Right atrium auricular region (tissue), 2 donors: ENCODE results near the gene SESTD1. TPM values are rescaled to one million over a fixed set of nuclear protein-coding genes. Genes with fewer than 3 reads are reported as not detected.

Source experiments
- DNase-seq: peaks from one replicate; pipeline ENCODE4 v3.0.0-alpha.2; 2019; ENCODE audit warnings: low spot score
- H3K27ac ChIP-seq, 2 donors: fragments of 200-600 bp; sonication (generic); 1 replicate in 1 of 2; 2 replicates in 1 of 2; pipeline ENCODE4 v1.5.1; 2016 to 2019
- H3K27me3 ChIP-seq, 2 donors: fragments of 200-600 bp; sonication (generic); one replicate each; pipeline versions ENCODE4 v1.5.1 to v1.6.0; 2017 to 2019
- H3K36me3 ChIP-seq: fragments of 200-600 bp; sonication (generic); one replicate; pipeline ENCODE4 v1.5.1; 2016
- H3K4me1 ChIP-seq, 2 donors: fragments of 200-600 bp; sonication (generic); one replicate each; pipeline versions ENCODE4 v1.5.1 to v1.6.0; 2017 to 2019
- H3K4me3 ChIP-seq, 2 donors: fragments of 200-600 bp; sonication (generic); 1 replicate in 1 of 2; 2 replicates in 1 of 2; pipeline ENCODE4 v1.5.1; 2017 to 2019; ENCODE audit warnings: mild to moderate bottlenecking in 1 of 2, moderate library complexity in 1 of 2
- H3K9me3 ChIP-seq, 2 donors: fragments of 200-600 bp; sonication (generic); one replicate each; pipeline ENCODE4 v1.5.1; 2019
- CTCF ChIP-seq, 2 donors: fragments of 200-600 bp; sonication (generic); IDR thresholded peaks; one replicate each; pipeline ENCODE4 v1.5.1; 2019; ENCODE audit warnings: antibody characterized with exemption in 2 of 2
- total RNA-seq, 2 donors: library from RNA; depleted of rRNA; stranded (reverse); fragments of >200 nt; gene quantifications; one replicate each; pipeline ENCODE4 v1.1.0, GENCODE V29; 2016

SESTD1 gene
- total RNA-seq, 2 donors from 2014 or later: 16.5 to 19.7 TPM

- peaks cover 4% of the 10 kb centered on the region for H3K36me3 ChIP-seq
- DNase-seq: no peak
- no peaks in the 10 kb centered on the region for H3K9me3 ChIP-seq
- no peak for TF ChIP-seq CTCF (IDR thresholded peaks at IDR 0.05)
- H3K4me1 ChIP-seq: no peaks in the 10 kb centered on the region
- H3K27ac ChIP-seq: no peak overlapping the region
- no peak overlapping the region for H3K4me3 ChIP-seq
- no peaks in the 10 kb centered on the region for H3K27me3 ChIP-seq
These were observed 84.4 kb downstream of the SESTD1 start for GRCh38 chr2:179180242-179180641.

- no peak for DNase-seq
- Histone ChIP-seq H3K27ac (no peak overlapping the region), H3K4me3 (no peak overlapping the region), H3K4me1 (no peaks in the 10 kb centered on the region), H3K36me3 (peaks cover 4% of the 10 kb centered on the region), H3K9me3 (no peaks in the 10 kb centered on the region), H3K27me3 (no peaks in the 10 kb centered on the region)
- no peak for TF ChIP-seq CTCF (IDR thresholded peaks at IDR 0.05)
These were observed 84.9 kb downstream of the SESTD1 start for GRCh38 chr2:179179719-179180118.

GRCh38 chr2:179177694-179178093 is 86.9 kb downstream of the SESTD1 start:
- Histone ChIP-seq H3K9me3 (no peaks in the 10 kb centered on the region), H3K4me3 (no peak overlapping the region), H3K27me3 (no peaks in the 10 kb centered on the region), H3K27ac (no peak overlapping the region), H3K36me3 (peaks cover 4% of the 10 kb centered on the region), H3K4me1 (no peaks in the 10 kb centered on the region)
- no peak for TF ChIP-seq CTCF (IDR thresholded peaks at IDR 0.05)
- DNase-seq: no peak

GRCh38 chr2:179174240-179174639 is 90.4 kb downstream of the SESTD1 start:
- DNase-seq: no peak
- Histone ChIP-seq H3K27me3 (no peaks in the 10 kb centered on the region), H3K4me3 (no peak overlapping the region), H3K4me1 (no peaks in the 10 kb centered on the region), H3K9me3 (no peaks in the 10 kb centered on the region), H3K36me3 (no peaks in the 10 kb centered on the region), H3K27ac (no peak overlapping the region)
- no peak for TF ChIP-seq CTCF (IDR thresholded peaks at IDR 0.05)

GRCh38 chr2:179172894-179173293 is 91.7 kb downstream of the SESTD1 start:
- Histone ChIP-seq H3K36me3 (no peaks in the 10 kb centered on the region), H3K27me3 (no peaks in the 10 kb centered on the region), H3K4me3 (no peak overlapping the region), H3K4me1 (no peaks in the 10 kb centered on the region), H3K27ac (no peak overlapping the region), H3K9me3 (no peaks in the 10 kb centered on the region)
- TF ChIP-seq CTCF (IDR thresholded peaks at IDR 0.05): no peak
- DNase-seq: no peak

- no peak for DNase-seq
- Histone ChIP-seq H3K36me3 (no peaks in the 10 kb centered on the region), H3K4me1 (no peaks in the 10 kb centered on the region), H3K27ac (no peak overlapping the region), H3K27me3 (no peaks in the 10 kb centered on the region), H3K4me3 (no peak overlapping the region), H3K9me3 (no peaks in the 10 kb centered on the region)
- TF ChIP-seq CTCF (IDR thresholded peaks at IDR 0.05): no peak
These were observed 93.3 kb downstream of the SESTD1 start for GRCh38 chr2:179171371-179171770.
